Mucosa of gallbladder (tissue), 1 donor: ENCODE data around the gene SYNRG. TPM values are rescaled to one million over a fixed set of nuclear protein-coding genes. Genes with fewer than 3 reads are reported as not detected.
"Not testable (repeated sequence)": the region's sequence is repeated elsewhere in the genome, so short reads cannot be mapped to it uniquely, and the experiment has no call there.

ENCODE experiments used
- DNase-seq: peaks from one replicate; pipeline ENCODE4 v3.0.0-alpha.2; 2020; ENCODE audit warnings: low spot score
- total RNA-seq: library from RNA; stranded (reverse); gene quantifications from one replicate; pipeline ENCODE4 v1.2.1, GENCODE V29; 2021
- donor health status: DM: no; HTN: no; CAD: no.

SYNRG gene
- total RNA-seq = 42.1 TPM

GRCh38 chr17:37609170-37610040 lies at the start of gene SYNRG:
Gene SYNRG, minus strand, starts transcription at chr17:37609418. Its CDS starts 63 bp downstream, at chr17:37609355.
- peak; percentile 95 for DNase-seq

GRCh38 chr17:37657202-37657601 lies 48.0 kb upstream of the SYNRG start:
- DNase-seq = no peak

GRCh38 chr17:37651849-37652248 lies 42.6 kb upstream of the SYNRG start:
- no peak for DNase-seq

GRCh38 chr17:37650419-37651003 lies 41.3 kb upstream of the SYNRG start:
- peak; percentile 26 for DNase-seq

- DNase-seq = no peak
Measured at GRCh38 chr17:37648555-37648954, 39.3 kb upstream of the SYNRG start.

- no peak for DNase-seq
Measured at GRCh38 chr17:37647856-37648255, 38.6 kb upstream of the SYNRG start.

- DNase-seq = peak; percentile 11
Measured at GRCh38 chr17:37643869-37644268, 34.7 kb upstream of the SYNRG start.

- DNase-seq = peak; percentile 94
Measured at GRCh38 chr17:37643118-37643766, 34.0 kb upstream of the SYNRG start, which contains the start of gene DDX52. Gene DDX52, minus strand, starts transcription at chr17:37643446. Its CDS starts 26 bp downstream, at chr17:37643420.

GRCh38 chr17:37642681-37643080 lies 33.5 kb upstream of the SYNRG start:
- no peak for DNase-seq

GRCh38 chr17:37640015-37640414 lies 30.8 kb upstream of the SYNRG start:
- DNase-seq = no peak

- DNase-seq = no peak
Measured at GRCh38 chr17:37637956-37638355, 28.7 kb upstream of the SYNRG start.

GRCh38 chr17:37616430-37616829 lies 7.2 kb upstream of the SYNRG start:
- DNase-seq = not testable (repeated sequence)

GRCh38 chr17:37614823-37615222 lies 5.6 kb upstream of the SYNRG start:
- no peak for DNase-seq

GRCh38 chr17:37614391-37614790 lies 5.2 kb upstream of the SYNRG start:
- no peak for DNase-seq

- no peak for DNase-seq
Measured at GRCh38 chr17:37610971-37611370, 1.8 kb upstream of the SYNRG start.

GRCh38 chr17:37610041-37610420 lies 813 bp upstream of the SYNRG start:
- DNase-seq = not testable (repeated sequence)

GRCh38 chr17:37608351-37609169 lies 658 bp downstream of the SYNRG start:
- DNase-seq = no peak

- DNase-seq = no peak
Measured at GRCh38 chr17:37607637-37608331, 1.4 kb downstream of the SYNRG start.

GRCh38 chr17:37605813-37606505 lies 3.3 kb downstream of the SYNRG start:
- peak; percentile 12 for DNase-seq

GRCh38 chr17:37605081-37605480 lies 4.1 kb downstream of the SYNRG start:
- DNase-seq = no peak
